Right lobe of liver (tissue), 4 donors: ENCODE measurements around the gene KHNYN.

Source experiments
- CTCF ChIP-seq, 4 donors: fragments of 200-600 bp in 3 of 4; fragments of 450-650 bp in 1 of 4; IDR thresholded peaks; one replicate each; pipeline versions ENCODE4 v1.5.1 to v1.8.0; 2016 to 2022; ENCODE audit warnings: antibody characterized with exemption in 4 of 4, mild to moderate bottlenecking in 2 of 4
- POLR2A ChIP-seq: fragments of 450-650 bp; IDR thresholded peaks from one replicate; pipeline ENCODE4 v1.6.1; 2017; ENCODE audit warnings: antibody characterized with exemption, mild to moderate bottlenecking
- donor health status: DM: no; HTN: no; CAD: no.
- donor health status: DM: no; HTN: no; CAD: no.
- donor health status: DM: no; HTN: yes; CAD: no.

DNA sequence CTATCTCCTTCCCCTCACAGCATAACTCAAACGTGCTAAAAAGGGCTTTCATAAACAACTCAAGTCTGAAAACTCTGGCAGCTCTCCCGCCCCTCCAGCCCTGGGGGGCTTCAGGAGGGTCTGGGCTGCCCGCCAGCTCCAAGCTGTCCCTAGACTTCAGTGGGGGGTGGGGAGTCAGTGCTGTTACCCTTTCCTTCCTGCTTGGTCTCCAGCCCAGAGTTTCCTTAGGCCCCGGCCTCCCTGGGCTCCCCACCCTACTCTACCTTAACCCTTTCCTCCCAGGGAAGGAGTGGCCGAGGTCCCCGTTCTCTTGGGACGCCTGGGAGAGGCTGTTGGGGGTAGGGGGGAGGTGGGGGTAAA, 31.5 kb upstream of the KHNYN start:
- no peak for TF ChIP-seq CTCF (IDR thresholded peaks at IDR 0.05)
- TF ChIP-seq POLR2A, result no peak
